G401.6 (cell line): ENCODE data around the gene SYNGR3.

Experiments
- FAIRE-seq: peaks from 2 replicates; lab custom pipeline; 2012; peaks lifted over from hg19 to GRCh38; lab: Jason Lieb, UNC

The SYNGR3 gene

GRCh38 chr16:2042986-2043666, 53.4 kb downstream of the SYNGR3 start:
- no peak for FAIRE-seq
